NCI-H1092 (cell line): ENCODE data around the gene ARL2BP.

Experiments used
- DNase-seq: peaks from one replicate; lab custom pipeline; 2025; lab: John Stamatoyannopoulos, UW

Gene ARL2BP

DNA sequence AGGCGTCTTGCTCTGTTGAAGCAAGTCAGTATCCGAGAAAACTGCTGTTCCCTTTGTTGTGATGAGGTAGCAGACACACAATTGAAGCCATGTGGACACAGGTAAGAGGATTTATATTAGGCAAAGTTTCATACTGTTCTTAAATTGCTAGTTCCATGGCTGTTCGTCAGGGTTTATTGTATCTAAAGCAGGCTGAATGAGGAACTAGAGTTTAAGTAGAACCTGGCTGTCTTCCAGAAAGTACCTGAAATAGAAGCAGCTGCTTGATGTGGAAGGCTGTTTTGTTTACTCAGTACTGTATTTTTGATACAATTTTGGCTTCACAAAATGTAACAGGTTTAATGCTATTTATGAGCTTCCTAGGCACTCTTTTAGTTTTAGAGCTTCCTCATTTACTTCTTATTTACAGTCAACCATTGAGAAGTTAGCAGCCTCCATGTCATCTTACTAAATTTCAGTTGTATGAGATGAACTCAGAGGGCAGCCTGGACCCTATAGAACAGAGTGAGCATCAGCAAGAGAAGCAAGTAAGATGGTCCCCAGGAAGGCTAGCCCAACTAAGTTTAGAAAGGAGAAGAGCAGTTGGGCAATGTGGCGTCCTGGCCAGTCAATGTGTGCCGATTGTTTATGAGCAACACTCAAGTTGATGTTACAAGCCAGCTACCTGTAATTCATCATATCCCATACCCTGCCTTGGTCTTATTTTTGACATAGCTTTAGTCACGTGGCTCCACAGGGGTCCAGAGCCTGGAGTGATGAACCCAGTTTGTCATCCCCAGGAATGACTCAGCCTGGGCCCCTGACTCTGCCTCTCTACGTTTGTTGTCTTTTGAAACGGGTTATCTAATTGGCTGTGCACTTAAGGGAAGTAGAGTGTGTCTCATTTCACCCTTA is 9.7 kb upstream of the ARL2BP start:
- peak; percentile 56 for DNase-seq

DNA sequence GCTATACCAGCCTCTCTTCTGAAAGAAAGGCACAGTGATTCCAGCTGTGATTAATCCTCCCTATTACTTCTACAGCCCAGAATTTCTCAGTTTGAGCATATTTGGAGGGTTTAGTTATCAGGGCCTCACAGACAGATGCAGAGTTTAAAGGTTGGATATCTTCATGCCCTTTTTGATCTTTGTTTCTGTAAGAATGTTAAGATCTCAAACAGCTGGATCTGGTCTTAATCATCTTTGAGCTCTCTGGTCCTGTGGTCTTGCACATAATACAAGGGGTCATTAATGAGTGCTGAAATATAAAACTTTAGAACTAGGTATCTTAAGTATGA is 9.1 kb upstream of the ARL2BP start:
- no peak for DNase-seq

DNA sequence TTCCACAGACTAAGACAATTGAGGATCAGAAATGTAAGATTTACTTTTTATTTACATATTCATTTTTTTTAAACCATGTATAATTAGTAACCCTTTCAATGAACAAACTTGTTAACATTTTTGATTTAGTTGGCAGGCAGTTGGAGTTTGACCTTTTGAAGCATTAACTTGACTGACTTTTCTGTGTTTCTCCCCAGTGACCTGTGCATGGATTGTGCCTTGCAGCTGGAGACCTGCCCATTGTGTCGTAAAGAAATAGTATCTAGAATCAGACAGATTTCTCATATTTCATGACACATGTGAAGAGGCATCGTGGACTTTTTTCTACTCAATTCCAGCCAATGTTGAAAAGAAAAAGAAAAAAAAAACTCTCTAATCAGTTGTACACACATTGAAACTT is 6.4 kb upstream of the ARL2BP start:
- DNase-seq: no peak

DNA sequence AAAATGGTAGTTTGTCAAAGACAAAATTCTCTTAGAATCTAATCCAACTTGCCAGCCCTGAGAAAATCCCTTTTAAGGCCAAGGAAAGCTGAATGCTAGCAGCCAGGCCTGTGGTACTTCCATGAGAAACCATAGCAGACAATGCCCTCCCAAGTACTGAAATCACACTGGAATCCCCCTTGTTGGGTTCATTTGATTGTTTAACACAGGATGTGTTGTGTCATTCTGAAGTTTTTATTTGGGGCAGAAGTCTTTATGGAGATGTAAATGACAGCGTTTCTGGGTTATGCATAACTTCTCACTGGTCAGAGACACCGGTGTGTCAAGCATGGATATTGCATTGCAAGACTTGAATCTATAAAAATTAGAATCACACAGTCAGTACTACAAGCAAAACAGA is 6.0 kb upstream of the ARL2BP start:
- DNase-seq: no peak

DNA sequence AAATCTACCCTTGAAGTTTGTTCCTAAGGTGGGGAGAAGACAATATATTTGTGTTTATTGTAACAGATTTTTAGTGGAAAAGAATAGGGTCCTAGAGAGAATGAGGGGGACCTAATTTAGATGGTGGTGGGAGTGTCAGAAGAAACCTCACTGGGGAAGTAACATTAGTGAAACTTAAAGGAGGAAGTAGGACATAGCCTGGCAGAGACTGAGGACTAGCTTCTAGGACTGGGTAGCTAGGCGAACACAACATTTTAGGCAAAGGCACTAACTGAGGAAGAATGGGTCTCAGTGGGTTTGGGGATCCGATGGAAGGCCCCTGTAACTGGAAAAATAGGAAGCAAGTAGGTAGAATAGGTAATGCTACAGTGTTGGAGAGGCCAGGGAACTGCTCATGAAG is 4.2 kb upstream of the ARL2BP start:
- no peak for DNase-seq

DNA sequence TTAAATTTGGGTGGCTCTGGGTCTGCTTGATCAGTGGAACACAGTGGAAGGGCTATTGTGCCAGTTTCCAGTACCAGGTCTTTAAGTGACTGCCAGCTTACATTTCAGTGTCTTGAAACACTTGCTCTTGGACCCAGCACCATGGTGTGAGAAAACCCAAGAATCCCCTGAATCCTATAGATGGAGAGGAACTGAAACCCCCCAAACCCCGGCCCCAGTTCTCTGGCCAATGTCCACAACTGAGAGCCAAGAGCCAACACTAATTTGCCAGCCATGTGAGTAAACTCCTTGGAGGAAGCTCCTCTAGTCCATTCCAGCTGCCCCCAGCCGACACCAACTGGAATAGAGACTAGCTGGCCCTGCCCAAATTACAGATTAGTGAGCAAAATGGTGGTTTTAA is 2.4 kb upstream of the ARL2BP start:
- DNase-seq: no peak

DNA sequence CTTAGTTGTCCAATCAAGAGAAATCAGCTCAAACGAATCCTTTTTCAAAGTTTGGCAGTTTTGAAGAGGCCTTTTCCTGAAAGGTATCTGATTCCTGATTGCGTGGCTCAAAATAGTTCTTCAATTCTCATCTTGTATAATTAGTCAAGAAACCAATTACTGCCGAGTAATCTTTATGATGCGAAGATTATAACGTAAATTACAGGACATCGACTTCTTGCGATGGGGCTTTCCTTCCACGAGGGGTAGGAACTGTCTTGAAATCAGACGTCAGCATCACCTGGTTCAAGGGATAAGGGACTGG is 644 bp upstream of the ARL2BP start:
- DNase-seq: no peak

- peak; percentile 14 for DNase-seq
These were observed 534 bp downstream of the ARL2BP start for GRCh38 chr16:57245472-57246113.

DNA sequence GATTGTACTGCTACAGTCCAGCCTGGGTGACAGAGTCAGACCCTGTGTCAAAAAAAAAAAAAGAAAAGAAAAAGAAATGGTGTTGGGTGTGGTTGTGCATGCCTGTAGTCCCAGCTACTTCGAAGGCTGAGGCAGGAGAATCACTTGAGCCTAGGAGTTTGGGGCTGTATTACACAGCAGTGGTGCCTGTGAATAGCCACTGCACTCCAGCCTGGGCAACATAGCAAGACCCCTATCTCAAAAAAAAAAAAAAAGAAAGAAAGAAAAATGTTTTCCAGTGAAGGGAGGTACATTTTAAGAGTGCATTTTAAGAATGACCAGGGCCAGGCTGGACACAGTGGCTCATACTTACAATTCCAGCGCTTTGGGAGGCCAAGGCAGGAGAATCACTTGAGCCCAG is 6.3 kb downstream of the ARL2BP start:
- no peak for DNase-seq

DNA sequence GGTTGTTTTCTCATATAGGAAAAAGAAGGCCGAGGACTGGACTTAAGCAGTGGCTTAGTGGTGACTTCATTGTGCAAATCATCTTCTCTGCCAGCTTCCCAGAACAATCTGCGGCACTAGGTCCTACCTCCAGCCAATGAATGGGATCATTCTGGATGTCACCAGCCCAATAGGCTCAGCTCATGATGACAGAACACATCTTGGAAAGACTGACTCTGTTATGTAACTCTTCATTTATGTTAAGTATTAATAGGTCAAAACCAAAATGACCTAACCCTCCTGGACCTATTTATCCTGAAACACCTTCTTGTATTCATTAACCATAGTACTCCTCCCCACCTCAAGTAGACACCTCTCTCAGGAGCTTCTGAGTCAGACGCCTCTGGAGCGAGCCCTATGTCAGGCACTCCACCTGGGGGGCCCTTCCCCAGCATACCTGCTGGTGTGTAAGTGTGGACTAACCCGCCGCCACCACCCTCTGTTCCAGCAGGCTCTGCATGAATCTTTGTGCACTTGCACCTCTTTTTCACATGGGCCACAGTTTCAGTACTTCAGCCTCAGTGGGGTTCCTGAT is 7.2 kb downstream of the ARL2BP start:
- DNase-seq: no peak

- no peak for DNase-seq
These were observed 8.4 kb downstream of the ARL2BP start for GRCh38 chr16:57253466-57253865.

GRCh38 chr16:57255686-57256415 is 10.8 kb downstream of the ARL2BP start:
- no peak for DNase-seq

GRCh38 chr16:57256601-57257395 is 11.7 kb downstream of the ARL2BP start:
- DNase-seq: no peak

DNA sequence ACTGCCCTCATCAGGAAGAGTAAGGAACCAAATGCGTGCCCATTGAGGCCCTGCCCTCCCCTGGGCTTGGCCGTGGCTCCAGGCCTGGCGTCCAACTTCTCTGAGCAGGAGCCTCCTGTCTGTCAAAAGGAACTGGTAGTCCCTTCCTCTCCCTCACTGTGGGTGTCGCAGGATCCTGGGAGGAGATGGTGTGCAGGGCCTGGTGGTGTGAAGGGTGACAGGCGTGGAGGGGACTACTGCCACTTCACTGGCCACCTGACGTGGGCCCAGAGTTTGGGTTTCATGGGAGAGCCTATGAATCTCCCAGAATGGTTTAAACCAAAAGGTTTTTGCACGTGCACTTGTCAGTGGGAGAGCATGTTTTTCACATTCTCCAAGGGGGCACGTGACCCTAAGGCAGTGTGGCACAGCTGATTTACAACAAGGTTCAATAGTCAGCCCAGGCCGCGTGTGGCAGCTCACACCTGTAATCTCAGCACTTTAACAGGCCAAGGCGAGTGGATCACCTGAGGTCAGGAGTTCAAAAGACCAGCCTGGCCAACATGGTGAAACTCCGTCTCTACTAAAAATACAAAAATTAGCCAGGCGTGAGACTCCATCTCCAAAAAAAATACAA is 12.5 kb downstream of the ARL2BP start:
- no peak for DNase-seq

DNA sequence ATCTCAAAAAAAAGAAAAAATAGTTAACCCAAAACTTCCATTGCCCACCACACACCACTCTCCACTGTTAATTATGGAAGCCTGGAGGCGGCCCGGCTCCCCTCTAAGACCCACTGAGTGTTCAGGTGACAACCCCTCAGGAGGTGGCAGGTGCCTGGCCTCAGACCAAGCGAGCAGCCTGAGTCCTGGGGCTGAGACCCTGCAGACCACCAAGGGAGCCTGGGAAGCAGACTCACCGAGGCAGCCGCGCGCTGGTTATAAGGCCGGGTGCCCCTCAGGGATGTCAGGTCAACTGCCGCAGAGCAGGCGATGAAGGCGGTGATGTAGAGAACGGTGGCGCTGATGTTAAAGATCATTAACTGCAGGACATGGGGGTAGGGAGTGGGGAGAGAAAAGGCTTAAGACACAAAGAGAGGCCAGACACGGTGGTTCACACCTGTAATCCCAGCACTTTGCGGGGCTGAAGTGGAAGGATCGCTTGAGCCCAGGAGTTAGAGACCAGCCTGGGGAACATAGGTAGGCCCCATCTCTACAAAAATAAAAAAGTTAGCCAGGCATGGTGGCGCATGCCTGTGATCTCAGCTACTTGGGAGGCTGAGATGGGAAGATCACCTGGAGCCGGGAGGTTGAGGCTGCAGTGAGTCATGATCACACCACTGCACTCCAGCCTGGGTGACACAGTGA is 13.3 kb downstream of the ARL2BP start:
- DNase-seq: no peak

- DNase-seq: no peak
These were observed 13.9 kb downstream of the ARL2BP start for GRCh38 chr16:57258910-57259475.

DNA sequence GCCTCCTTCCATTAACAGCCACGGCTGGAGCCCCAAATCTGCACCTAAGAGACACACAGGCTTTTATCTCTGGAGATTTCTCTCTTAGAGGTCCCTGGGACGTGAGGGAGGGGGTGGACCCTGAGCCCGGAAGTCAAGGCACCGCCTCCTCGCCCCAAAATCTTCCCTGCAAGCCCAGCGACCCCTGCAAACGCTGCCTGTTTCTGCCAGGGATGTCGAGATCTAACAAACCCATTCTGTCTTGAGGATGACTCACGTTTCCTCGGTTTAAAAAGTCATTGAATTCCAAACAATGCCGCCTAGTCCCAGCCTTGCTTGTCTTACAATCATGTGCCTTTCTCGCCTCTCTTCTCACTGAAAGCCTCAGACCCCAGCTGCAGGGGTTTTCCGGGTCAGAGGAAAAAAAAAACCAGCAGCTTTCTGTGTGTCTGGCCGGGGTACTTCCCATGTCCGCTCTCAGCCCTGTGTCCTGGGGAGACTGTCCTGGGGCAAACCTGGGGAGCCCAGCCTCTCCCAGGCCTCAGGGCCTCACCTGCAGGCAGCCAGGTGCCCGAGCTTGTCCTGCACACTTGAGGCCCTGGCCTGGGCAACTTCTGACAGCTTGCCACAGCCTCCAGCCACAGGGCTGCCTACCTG is 15.4 kb downstream of the ARL2BP start:
- DNase-seq: no peak

- no peak for DNase-seq
These were observed 16.7 kb downstream of the ARL2BP start for GRCh38 chr16:57261806-57262205.

DNA sequence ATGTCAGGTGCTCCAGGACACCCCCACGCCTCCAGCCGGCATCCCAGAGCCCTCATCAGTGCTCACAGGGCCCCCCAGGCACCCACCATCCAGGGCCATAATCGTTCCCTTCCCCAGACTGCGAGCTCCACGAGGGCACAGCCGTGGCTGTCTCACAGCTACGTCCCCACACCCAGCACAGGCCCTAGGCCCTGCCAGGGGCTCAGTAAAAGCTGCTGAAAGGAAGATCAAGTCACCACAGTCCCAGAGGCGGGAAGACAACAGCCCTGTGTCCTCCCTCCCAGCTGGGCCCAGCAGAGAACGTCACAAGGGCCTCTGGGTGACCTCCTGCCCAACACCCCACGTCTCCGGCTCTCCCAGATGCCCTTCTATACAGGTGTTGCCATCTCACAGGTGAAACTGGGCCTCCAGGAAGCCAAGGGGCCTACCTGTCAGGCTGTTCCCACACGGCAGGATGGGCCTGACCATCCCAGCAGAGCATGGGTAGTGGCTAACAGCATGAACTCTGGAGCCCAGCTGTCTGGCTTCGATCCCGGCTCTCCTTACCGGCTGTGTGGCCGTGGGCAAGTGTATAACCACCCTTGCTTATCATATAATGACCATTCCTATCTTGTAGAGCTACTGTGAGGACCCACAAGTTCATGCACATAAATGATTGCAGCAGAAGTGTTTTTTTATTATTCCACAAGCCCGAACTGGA is 17.9 kb downstream of the ARL2BP start:
- no peak for DNase-seq
